Fibroblast of skin of left biceps (primary cell): ENCODE data around the gene AKIP1.
"Not testable (repeated sequence)": the region's sequence is repeated elsewhere in the genome, so short reads cannot be mapped to it uniquely, and the experiment has no call there.

Source experiments
- DNase-seq, 2 experiments: peaks; one replicate each; pipeline ENCODE4 v3.0.0-alpha.2; 2013; ENCODE audit warnings: low read depth in 2 of 2

AKIP1 gene, protein sequence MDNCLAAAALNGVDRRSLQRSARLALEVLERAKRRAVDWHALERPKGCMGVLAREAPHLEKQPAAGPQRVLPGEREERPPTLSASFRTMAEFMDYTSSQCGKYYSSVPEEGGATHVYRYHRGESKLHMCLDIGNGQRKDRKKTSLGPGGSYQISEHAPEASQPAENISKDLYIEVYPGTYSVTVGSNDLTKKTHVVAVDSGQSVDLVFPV

DNA sequence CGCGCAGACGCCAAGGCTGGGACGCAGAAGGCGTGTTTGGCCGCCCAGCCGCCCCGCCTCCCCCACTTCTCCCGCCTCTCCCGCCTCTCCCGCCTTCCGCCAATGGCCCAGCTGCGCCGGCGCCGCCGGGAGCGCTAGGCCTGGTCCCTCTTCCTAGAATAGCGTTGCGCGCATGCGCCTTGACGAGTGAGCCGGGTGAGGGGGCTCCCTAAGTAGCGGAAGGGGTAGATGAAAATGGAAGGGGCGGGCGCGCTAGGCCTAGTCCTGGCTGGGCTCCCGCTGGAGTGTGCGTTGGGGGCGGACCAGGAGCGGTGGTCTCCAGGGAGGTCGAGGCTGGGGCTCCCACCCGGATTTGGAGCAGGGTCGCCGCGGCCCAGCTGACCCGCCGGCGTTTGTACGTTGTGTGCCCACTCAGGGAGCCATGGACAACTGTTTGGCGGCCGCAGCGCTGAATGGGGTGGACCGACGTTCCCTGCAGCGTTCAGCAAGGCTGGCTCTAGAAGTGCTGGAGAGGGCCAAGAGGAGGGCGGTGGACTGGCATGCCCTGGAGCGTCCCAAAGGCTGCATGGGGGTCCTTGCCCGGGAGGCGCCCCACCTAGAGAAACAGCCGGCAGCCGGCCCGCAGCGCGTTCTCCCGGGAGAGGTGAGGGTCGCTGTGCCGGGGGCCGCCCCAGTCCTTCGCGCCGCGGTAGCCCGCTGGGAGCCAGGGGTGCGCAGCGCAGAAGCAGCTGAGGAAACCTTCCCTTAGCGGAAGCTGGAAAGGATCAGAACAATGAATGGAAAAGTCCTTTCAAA, at the start of gene AKIP1:
AKIP1 (plus strand) TSS at position 161 of the 795 bp plus-strand sequence; CDS start at position 422, 261 bp downstream.
- DNase-seq, result peak; percentile 90 to 93

- peak in 1 of 2 experiments; percentile 9 for DNase-seq
These were observed 47.2 kb upstream of the AKIP1 start for GRCh38 chr11:8863838-8864237.

DNA sequence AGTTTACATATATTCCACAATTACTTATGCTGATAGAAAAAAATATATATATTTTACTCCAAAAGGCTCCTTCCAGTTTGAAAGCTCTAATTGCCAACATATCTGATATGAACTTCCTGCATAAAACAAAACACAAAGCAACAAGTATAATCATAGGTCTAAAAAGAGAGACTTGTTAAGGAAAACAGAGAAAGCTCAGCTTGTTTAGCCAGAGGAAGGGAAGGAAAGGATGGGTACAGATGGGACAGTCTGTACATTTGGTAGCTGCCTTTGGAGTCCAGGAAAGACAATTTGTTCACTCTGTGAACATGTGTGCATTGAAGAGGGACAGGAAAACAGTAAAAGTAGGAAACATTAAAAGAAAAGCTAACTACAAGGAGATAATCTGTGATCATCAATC, 45.7 kb upstream of the AKIP1 start:
- no peak for DNase-seq

DNA sequence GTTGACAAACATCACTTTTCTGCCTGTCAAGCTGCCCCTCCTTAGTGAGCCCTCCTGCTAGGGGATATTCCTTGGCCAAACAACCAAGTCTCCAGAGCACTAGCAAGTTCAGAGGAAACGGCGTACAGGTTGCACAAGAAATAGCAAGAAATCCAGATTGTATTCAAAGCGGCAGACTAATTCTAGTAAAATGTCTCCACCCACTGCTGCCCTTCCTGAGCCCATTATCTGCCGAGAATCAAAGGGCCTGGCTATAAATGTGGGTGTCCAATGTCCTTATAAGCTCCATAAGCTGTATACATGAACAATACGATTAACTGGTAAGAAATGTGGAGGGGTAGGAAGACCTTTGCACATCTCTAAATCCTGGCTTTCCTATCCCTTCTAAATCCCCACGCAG, 44.0 kb upstream of the AKIP1 start:
- DNase-seq, result no peak

DNA sequence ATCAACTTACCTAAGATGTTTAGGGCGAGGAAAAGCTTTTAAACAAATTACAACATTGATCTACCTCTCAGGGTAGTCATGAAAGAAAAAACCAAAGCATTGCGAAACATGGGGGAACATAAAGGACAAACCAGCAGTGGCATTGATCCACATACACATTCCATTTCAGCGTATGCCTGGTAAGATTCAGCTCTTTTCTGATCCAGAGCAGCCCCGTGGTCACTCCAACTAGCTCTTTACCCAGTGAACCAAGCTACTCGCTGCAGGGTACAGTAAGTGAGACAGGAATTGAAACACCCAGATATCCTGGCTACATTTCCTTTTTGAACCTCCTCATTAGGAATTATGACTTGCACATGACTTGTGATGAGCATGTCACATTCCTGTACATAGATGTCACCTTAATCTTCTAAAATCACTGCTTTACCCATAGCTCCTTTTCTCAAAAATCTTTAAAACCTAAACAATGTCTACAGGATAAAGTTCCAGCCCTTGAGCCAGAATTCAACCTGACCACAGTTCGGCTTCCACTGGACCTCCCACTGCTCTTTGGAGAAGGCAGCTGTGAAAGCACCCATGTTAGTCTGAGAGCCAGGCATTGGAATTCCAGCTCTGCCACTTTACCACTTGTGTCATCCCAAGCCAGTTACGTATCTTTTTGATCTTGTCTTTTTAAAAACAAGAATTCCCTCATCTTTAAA, 42.9 kb upstream of the AKIP1 start:
- peak; percentile 30 to 33 for DNase-seq

DNA sequence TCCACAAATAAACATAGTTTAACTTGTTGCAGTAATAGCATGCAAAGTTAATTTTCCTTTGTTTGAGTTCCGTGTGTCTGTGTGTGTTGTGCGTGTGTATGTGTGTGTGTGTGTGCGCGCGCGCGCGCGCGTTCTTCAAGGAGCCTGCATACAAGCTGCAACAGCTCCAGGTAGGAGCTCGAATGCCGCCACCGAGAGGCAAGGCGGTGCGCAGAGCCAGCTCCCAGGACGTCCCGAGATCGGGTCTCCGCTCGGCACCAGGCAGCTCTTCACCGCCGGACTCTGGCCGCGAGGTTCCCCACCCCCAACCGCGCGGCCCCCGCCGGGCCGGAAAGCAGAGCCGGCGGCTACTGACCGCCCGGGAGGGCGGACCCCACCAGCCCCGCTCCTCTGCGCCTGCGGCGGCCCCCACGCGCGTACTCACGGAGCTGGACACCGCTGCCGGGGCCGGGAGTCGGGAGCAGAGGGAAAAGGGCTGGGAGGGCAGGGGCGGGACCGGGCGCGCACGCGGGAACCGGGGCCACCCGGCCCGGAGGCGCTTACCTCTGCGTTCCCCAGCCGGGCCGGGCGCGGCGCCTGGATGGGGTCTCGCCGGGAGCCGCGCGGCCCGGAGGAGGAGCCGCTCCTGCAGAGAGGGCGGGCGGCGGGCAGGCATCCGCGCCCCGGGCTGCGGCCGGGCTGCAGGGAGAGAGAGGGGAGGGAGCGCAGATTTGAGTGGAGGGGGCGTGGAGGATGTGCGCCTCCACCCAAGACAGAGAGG, 40.4 kb upstream of the AKIP1 start:
- peak; percentile 35 to 41 for DNase-seq

- DNase-seq, result peak; percentile 91 to 92
These were observed 39.7 kb upstream of the AKIP1 start for GRCh38 chr11:8871171-8871775.

GRCh38 chr11:8871962-8872361, 39.0 kb upstream of the AKIP1 start:
- no peak for DNase-seq

DNA sequence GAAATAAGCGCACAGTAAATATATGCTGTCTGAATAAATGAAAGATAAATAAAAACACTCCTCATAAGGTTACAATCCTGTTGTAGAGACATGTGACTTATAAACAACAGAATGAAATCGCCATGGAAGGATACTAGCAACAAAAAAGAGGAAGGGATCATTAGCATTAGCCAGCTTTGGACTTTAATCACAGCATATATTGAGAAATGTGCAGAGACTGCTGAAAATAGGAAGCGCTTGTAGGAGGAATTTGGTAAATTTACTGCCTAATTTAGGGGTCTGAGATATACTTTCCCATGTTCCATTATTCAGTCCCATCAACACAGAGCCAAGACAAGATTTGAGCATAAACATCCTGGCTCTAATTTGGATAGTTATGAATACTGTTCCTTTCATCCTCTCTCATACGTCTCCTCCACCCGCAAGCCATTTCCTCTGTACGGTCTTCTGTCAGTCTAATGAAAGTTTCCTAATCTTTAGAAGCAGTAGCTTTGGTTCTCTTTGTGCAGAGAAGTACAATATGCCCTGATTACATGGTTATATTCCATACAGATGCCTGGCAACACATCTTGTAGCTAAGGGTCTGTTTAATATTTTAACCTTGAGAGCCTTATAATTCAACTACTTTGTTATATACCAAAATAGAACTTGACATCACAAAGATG, 37.1 kb upstream of the AKIP1 start:
- DNase-seq, result no peak

- no peak for DNase-seq
These were observed 32.2 kb upstream of the AKIP1 start for GRCh38 chr11:8878771-8879170.

GRCh38 chr11:8881585-8881984, 29.4 kb upstream of the AKIP1 start:
- not testable (repeated sequence) for DNase-seq

DNA sequence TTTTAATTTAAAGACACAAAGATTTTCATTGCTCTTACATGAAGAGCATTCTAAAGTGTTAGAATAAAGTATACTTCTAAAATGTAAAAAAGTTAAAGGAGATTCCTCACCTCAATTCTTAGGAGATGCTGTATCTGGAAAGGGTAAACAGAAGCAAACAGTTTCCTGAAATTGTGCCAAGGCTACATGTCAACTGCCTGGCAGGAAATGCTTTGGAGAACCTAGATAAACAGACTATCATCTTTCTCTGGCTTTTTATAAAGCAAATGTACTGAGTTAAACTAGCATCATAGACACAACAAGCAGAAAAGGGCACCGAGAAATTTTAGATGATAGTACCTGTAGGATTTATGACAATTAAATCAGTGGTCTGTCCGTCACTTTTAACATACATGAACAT, 24.7 kb upstream of the AKIP1 start:
- DNase-seq, result no peak

- DNase-seq, result not testable (repeated sequence)
These were observed 19.8 kb upstream of the AKIP1 start for GRCh38 chr11:8891185-8891584.

DNA sequence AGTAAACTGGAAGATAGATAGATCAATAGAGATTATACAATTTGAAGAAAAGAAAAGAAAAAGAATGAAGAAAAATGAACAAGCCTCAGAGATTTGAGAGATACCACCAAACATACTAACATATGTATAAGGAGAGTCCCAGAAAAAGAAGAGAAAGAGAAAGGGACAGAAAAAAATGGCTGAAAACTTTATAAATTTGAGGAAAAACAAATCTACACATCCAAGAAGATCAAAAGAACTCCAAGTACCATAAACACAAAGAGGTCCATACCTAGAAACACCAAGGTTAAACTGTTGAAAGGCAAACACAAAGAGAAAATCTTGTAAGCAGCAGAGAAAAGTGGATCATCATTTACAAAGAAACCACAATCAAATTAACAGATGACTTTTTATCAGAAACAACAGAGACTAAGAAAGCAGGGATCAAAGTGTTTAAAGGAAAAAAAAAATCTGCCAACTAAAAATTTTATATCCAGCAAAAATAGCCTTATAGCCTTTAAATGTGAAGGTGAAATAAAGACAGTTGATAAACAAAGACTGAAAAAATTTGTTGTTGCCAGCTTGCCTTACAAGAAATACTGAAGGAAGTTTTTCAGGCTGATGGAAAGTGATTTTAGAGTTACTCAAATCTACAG, 11.8 kb upstream of the AKIP1 start:
- no peak for DNase-seq

DNA sequence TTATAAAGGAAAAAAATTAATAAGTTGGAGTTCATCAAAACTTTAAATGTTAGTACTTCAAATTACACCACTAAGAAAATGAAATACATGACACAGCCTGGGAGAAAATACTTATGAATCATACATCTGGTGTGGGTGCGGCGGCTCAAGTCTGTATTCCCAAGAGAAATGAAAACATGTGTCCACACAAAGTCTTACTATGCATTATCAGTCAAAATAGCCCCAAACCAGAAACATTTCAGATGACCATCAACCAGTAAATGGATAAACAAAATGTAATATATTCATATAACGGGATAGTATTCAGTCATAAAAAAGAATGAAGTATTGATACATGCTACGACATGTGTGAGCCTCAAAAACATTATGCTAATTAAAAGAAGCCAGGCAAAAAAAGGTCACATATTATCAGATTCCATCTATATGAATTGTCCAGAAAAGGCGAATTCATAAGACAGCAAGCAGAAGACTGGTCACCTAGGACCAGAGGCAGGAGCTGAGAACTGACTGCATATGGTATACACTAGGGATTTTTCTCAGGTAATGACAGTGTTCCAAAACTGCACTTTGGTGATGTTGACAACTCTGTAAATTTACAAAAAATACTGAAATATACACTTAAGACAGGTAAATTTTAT, 5.3 kb upstream of the AKIP1 start:
- peak in 1 of 2 experiments; percentile 57 for DNase-seq

GRCh38 chr11:8907116-8907515, 3.9 kb upstream of the AKIP1 start:
- no peak for DNase-seq

DNA sequence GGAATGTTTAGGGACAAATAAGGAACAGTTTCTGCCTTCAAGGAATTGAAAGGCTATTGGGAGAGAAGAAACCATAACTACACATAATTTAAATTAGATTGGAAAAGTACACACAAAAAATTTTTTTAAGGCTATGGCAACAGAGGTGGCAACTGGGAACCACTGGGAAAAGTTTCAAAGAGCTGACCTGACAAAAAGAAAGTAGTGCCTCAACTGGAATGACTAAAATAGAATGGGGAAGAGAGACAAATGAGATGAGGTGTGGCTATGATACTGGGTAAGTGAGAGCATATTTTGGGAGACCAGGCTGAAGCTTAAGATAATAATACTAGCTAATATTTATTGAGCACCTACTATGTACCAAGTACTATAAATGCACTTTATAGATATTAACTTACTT, 2.9 kb upstream of the AKIP1 start:
- DNase-seq, result no peak

- DNase-seq, result no peak
These were observed 351 bp upstream of the AKIP1 start for GRCh38 chr11:8910649-8911026.

DNA sequence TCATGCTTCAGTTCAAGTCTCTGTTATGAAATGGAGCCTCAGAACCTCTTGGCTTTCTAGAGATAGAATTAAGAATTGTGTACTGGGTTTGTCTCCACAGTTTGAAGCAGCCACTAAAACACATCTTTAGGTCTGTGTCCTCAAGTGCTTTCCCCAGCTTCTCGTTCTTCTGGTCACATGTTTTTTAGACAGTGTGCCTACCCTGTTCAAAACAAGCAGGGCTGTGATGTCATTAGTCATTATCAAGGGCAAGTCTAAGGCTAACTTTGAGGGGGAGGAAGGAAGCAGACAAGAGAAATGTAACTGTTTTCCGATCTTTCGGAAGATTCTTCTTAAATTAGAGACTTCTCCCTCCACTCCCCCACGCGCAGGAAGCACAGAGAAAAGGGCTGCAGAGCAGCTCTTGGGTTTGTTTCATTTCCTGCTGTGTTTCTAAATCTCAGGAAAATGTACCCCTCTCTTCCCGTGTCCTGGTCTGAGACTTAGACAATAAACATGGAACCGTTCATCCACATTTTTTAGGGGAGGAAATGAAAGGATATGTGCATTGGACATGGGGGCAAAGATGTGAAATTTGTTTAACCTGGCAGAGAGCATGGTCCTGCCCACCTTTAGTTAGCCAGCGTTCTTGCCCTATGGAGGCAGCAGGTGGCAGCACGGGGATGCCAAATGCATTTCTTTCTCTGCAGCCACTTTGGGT, 3.1 kb downstream of the AKIP1 start:
- no peak for DNase-seq

DNA sequence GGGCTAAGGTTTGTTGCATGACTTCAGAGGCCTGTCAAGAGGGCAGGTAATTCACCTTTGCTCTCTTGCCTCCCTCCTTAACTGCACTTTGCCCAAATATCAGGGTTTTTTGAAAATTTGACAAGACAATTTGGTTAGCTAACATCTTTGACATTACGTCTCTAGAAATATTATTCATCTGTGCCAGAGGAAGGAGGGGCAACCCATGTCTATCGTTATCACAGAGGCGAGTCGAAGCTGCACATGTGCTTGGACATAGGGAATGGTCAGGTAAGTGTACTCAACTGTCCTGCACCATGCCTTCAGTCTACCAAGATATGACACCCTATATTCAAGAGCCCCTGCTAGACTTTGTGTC, 3.7 kb downstream of the AKIP1 start:
- DNase-seq, result no peak
